ENCODE measurements around the gene AZIN2.

AZIN2 gene

GRCh38 chr1:33070628-33071027 is 10.3 kb upstream of the AZIN2 start:
- ChIA-PET POLR2A (interaction anchor here (1.1 kb wide), 1 partner anchor 9 kb away, joined by 3 read pairs; no protein-coding TSS in a partner anchor), CTCF (interaction anchor here (1.2 to 2.4 kb wide), 2 partner anchors 12 to 16 kb away, joined by 3 to 7 read pairs; no protein-coding TSS in a partner anchor)
- peaks cover 0 to 7% (median 4%) of the 10 kb centered on the region in 5 experiments for H3K9me3 ChIP-seq (ENCODE audit: control extremely low read depth in 1 of 5, control insufficient read depth in 4 of 5, insufficient read depth in 2 of 5, low read depth in 1 of 5, low read length in 4 of 5)
- H3K27ac ChIP-seq (ENCODE audit: insufficient read depth in 1 of 2, low read depth in 1 of 2, low read length in 2 of 2, poor library complexity in 1 of 2, severe bottlenecking in 2 of 2): no peak overlapping the region
- H3K27me3 ChIP-seq (replicated peaks in 2 of 5; ENCODE audit: control insufficient read depth in 4 of 5, insufficient read depth in 5 of 5, low read length in 4 of 5): no peaks in the 10 kb centered on the region
- peaks cover 0 to 5% (median 2%) of the 10 kb centered on the region in 4 experiments for H3K4me1 ChIP-seq (ENCODE audit: control extremely low read depth in 1 of 4, control insufficient read depth in 4 of 4, insufficient read depth in 4 of 4, low read length in 3 of 4)
- WGBS (ENCODE audit: insufficient coverage): 100% methylated on average over 1 of the region's 1 CpG
- DNase-seq: no peak
- no peaks in the 10 kb centered on the region for H3K36me3 ChIP-seq (ENCODE audit: control insufficient read depth in 4 of 4, insufficient read depth in 4 of 4, low read length in 3 of 4)
- H3K4me3 ChIP-seq (ENCODE audit: control insufficient read depth in 1 of 7, extremely low read depth in 1 of 7, insufficient read depth in 4 of 7, low read depth in 2 of 7, low read length in 6 of 7): no peak overlapping the region

GRCh38 chr1:33072707-33073106 is 8.2 kb upstream of the AZIN2 start:
- H3K9me3 ChIP-seq (ENCODE audit: control extremely low read depth in 1 of 5, control insufficient read depth in 4 of 5, insufficient read depth in 2 of 5, low read depth in 1 of 5, low read length in 4 of 5): no peaks in the 10 kb centered on the region
- H3K27ac ChIP-seq (ENCODE audit: insufficient read depth in 1 of 2, low read depth in 1 of 2, low read length in 2 of 2, poor library complexity in 1 of 2, severe bottlenecking in 2 of 2): no peak overlapping the region
- DNase-seq: peak in 2 of 3 donors; percentile 28 to 40
- ChIA-PET POLR2A (no interaction called here), CTCF (no interaction called here)
- no CpG with 5 or more reads among the region's 2 CpGs for WGBS (ENCODE audit: insufficient coverage)
- H3K4me1 ChIP-seq (ENCODE audit: control extremely low read depth in 1 of 4, control insufficient read depth in 4 of 4, insufficient read depth in 4 of 4, low read length in 3 of 4): peaks cover 0 to 5% (median 2%) of the 10 kb centered on the region in 4 experiments
- no peak overlapping the region for H3K4me3 ChIP-seq (ENCODE audit: control insufficient read depth in 1 of 7, extremely low read depth in 1 of 7, insufficient read depth in 4 of 7, low read depth in 2 of 7, low read length in 6 of 7)
- no peaks in the 10 kb centered on the region for H3K27me3 ChIP-seq (replicated peaks in 2 of 5; ENCODE audit: control insufficient read depth in 4 of 5, insufficient read depth in 5 of 5, low read length in 4 of 5)
- no peaks in the 10 kb centered on the region for H3K36me3 ChIP-seq (ENCODE audit: control insufficient read depth in 4 of 4, insufficient read depth in 4 of 4, low read length in 3 of 4)

DNA sequence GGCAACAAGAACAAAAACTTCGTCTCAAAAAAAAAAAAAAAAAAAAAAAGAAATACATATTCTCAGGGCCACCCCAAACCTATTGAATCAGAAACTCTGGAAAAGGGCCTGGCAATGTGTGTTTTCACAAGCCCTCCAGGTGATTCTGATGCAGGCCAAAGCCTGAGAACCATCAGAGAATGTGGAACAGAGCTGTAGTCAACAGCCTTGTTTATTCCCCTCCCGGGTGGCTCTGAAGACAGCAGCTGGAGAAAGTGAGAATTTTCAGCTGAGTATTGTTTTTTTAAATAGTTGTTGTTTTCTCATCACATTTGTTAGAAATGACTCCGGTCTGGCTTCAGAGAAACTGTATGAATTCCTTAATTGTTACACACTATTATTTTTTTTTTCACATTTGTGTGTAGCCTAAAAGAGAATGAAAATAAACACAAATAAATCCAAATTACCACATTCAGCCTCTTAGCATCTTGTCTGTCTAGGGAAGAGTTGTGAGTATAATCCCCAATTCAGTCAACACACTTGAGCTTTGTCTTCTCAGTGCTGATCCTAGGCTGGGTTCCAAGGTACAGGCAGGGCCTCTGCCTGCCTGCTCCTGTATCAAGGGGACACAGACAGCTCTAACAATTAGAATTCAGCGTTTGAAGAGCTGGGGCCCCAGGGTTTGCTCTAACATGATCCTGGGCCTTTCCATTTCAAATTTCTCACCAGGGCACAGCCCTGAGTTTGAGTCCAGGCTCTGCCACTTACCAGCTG is 6.6 kb upstream of the AZIN2 start:
- no peaks in the 10 kb centered on the region for H3K36me3 ChIP-seq (ENCODE audit: control insufficient read depth in 4 of 4, insufficient read depth in 4 of 4, low read length in 3 of 4)
- CTCF ChIA-PET: interaction anchor here (0.6 to 1.3 kb wide), 3 partner anchors 12 to 43 kb away, joined by 3 to 4 read pairs (median 3); no protein-coding TSS in a partner anchor
- 65% methylated on average over 2 of the region's 4 CpGs for WGBS (ENCODE audit: insufficient coverage)
- no peaks in the 10 kb centered on the region for H3K27me3 ChIP-seq (replicated peaks in 2 of 5; ENCODE audit: control insufficient read depth in 4 of 5, insufficient read depth in 5 of 5, low read length in 4 of 5)
- POLR2A ChIA-PET: interaction anchor here (0.6 to 0.7 kb wide), 2 partner anchors 29 to 42 kb away, joined by 3 to 4 read pairs; no protein-coding TSS in a partner anchor
- DNase-seq: no peak
- no peak overlapping the region for H3K27ac ChIP-seq (ENCODE audit: insufficient read depth in 1 of 2, low read depth in 1 of 2, low read length in 2 of 2, poor library complexity in 1 of 2, severe bottlenecking in 2 of 2)
- no peaks in the 10 kb centered on the region for H3K9me3 ChIP-seq (ENCODE audit: control extremely low read depth in 1 of 5, control insufficient read depth in 4 of 5, insufficient read depth in 2 of 5, low read depth in 1 of 5, low read length in 4 of 5)
- peaks cover 0 to 5% (median 2%) of the 10 kb centered on the region in 4 experiments for H3K4me1 ChIP-seq (ENCODE audit: control extremely low read depth in 1 of 4, control insufficient read depth in 4 of 4, insufficient read depth in 4 of 4, low read length in 3 of 4)
- H3K4me3 ChIP-seq (ENCODE audit: control insufficient read depth in 1 of 7, extremely low read depth in 1 of 7, insufficient read depth in 4 of 7, low read depth in 2 of 7, low read length in 6 of 7): no peak overlapping the region

DNA sequence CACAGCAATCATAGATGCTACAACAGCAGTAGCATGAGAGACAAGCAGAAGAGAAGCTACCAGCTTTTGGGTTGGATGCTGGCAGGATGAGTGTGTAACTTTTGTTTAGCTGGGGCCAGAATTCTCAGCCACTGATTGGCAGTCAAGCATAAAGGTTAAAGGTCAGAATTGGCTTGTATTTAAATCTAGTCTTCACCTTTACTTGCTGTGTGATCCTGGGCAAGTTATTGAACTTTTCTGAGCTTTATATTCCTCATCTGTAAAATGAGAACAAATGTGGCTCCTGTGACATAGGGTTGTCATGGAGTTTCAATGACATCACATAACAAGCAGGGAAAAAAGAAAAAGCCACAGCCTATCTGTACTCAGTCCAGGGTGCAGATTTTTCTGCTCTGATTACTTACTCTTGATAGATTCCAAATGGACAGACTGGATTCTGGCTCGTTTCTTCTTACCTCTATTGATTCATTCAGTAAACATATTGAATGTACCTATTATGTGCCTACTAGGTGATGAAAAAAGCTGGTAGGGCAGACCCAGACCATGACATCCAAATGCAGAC is 2.8 kb upstream of the AZIN2 start:
- H3K9me3 ChIP-seq (ENCODE audit: control extremely low read depth in 1 of 5, control insufficient read depth in 4 of 5, insufficient read depth in 2 of 5, low read depth in 1 of 5, low read length in 4 of 5): no peaks in the 10 kb centered on the region
- ChIA-PET POLR2A (interaction anchor here (0.6 kb wide), 1 partner anchor 159 kb away, joined by 3 read pairs; no protein-coding TSS in a partner anchor), CTCF (interaction anchor here (1.5 to 2.1 kb wide), 2 partner anchors 15 to 23 kb away, joined by 6 to 9 read pairs; no protein-coding TSS in a partner anchor)
- no peaks in the 10 kb centered on the region for H3K36me3 ChIP-seq (ENCODE audit: control insufficient read depth in 4 of 4, insufficient read depth in 4 of 4, low read length in 3 of 4)
- no peak overlapping the region for H3K27ac ChIP-seq (ENCODE audit: insufficient read depth in 1 of 2, low read depth in 1 of 2, low read length in 2 of 2, poor library complexity in 1 of 2, severe bottlenecking in 2 of 2)
- H3K4me1 ChIP-seq (ENCODE audit: control extremely low read depth in 1 of 4, control insufficient read depth in 4 of 4, insufficient read depth in 4 of 4, low read length in 3 of 4): peaks cover 0 to 19% (median 17%) of the 10 kb centered on the region in 4 experiments
- H3K27me3 ChIP-seq (replicated peaks in 2 of 5; ENCODE audit: control insufficient read depth in 4 of 5, insufficient read depth in 5 of 5, low read length in 4 of 5): peaks cover 0 to 22% (median 10%) of the 10 kb centered on the region in 5 experiments
- H3K4me3 ChIP-seq (ENCODE audit: control insufficient read depth in 1 of 7, extremely low read depth in 1 of 7, insufficient read depth in 4 of 7, low read depth in 2 of 7, low read length in 6 of 7): no peak overlapping the region
- no peak for DNase-seq
- WGBS (ENCODE audit: insufficient coverage): no CpG with 5 or more reads among the region's 1 CpG

- Histone ChIP-seq H3K4me1 (ENCODE audit: control extremely low read depth in 1 of 4, control insufficient read depth in 4 of 4, insufficient read depth in 4 of 4, low read length in 3 of 4) (peaks cover 0 to 19% (median 17%) of the 10 kb centered on the region in 4 experiments), H3K27ac (ENCODE audit: insufficient read depth in 1 of 2, low read depth in 1 of 2, low read length in 2 of 2, poor library complexity in 1 of 2, severe bottlenecking in 2 of 2) (no peak overlapping the region), H3K27me3 (replicated peaks in 2 of 5; ENCODE audit: control insufficient read depth in 4 of 5, insufficient read depth in 5 of 5, low read length in 4 of 5) (peaks cover 0 to 37% (median 19%) of the 10 kb centered on the region in 5 experiments), H3K36me3 (ENCODE audit: control insufficient read depth in 4 of 4, insufficient read depth in 4 of 4, low read length in 3 of 4) (no peaks in the 10 kb centered on the region), H3K9me3 (ENCODE audit: control extremely low read depth in 1 of 5, control insufficient read depth in 4 of 5, insufficient read depth in 2 of 5, low read depth in 1 of 5, low read length in 4 of 5) (no peaks in the 10 kb centered on the region), H3K4me3 (ENCODE audit: control insufficient read depth in 1 of 7, extremely low read depth in 1 of 7, insufficient read depth in 4 of 7, low read depth in 2 of 7, low read length in 6 of 7) (peak overlapping the region; percentile 17 to 86 (median 65))
- WGBS (ENCODE audit: insufficient coverage): 92% methylated on average over 4 of the region's 6 CpGs
- ChIA-PET POLR2A (interaction anchor here (0.6 to 1.2 kb wide), 3 partner anchors 9 to 576 kb away, joined by 3 to 4 read pairs (median 3); no protein-coding TSS in a partner anchor), CTCF (interaction anchor here (1.2 to 6.8 kb wide), 2 partner anchors 15 to 188 kb away, joined by 3 to 44 read pairs; no protein-coding TSS in a partner anchor)
- DNase-seq: no peak
Measured at GRCh38 chr1:33080373-33080772, 580 bp upstream of the AZIN2 start.

- Histone ChIP-seq H3K4me3 (ENCODE audit: control insufficient read depth in 1 of 7, extremely low read depth in 1 of 7, insufficient read depth in 4 of 7, low read depth in 2 of 7, low read length in 6 of 7) (peak overlapping the region; percentile 17 to 86 (median 65)), H3K36me3 (ENCODE audit: control insufficient read depth in 4 of 4, insufficient read depth in 4 of 4, low read length in 3 of 4) (no peaks in the 10 kb centered on the region), H3K27me3 (replicated peaks in 2 of 5; ENCODE audit: control insufficient read depth in 4 of 5, insufficient read depth in 5 of 5, low read length in 4 of 5) (peaks cover 0 to 43% (median 24%) of the 10 kb centered on the region in 5 experiments), H3K4me1 (ENCODE audit: control extremely low read depth in 1 of 4, control insufficient read depth in 4 of 4, insufficient read depth in 4 of 4, low read length in 3 of 4) (peaks cover 0 to 21% (median 19%) of the 10 kb centered on the region in 4 experiments), H3K27ac (ENCODE audit: insufficient read depth in 1 of 2, low read depth in 1 of 2, low read length in 2 of 2, poor library complexity in 1 of 2, severe bottlenecking in 2 of 2) (no peak overlapping the region), H3K9me3 (ENCODE audit: control extremely low read depth in 1 of 5, control insufficient read depth in 4 of 5, insufficient read depth in 2 of 5, low read depth in 1 of 5, low read length in 4 of 5) (no peaks in the 10 kb centered on the region)
- DNase-seq: no peak
- ChIA-PET POLR2A (no interaction called here), CTCF (interaction anchor here (1.5 to 6.8 kb wide), 2 partner anchors 13 to 52 kb away, joined by 4 to 44 read pairs; no protein-coding TSS in a partner anchor)
- WGBS (ENCODE audit: insufficient coverage): 14% methylated on average over 27 of the region's 35 CpGs
Measured at GRCh38 chr1:33081554-33082305, 777 bp downstream of the AZIN2 start.
